DND-41 (cell line): Measurements from ENCODE around the gene FOS.

Experiments
- ATAC-seq: fragments of 200-7000 bp; cut with Tn5 transposase; 3 replicates; pipeline ENCODE4 v1.9.1; 2021; ENCODE audit warnings: low read depth; ENCODE audit not compliant: insufficient read depth
- DNase-seq: peaks from one replicate; pipeline ENCODE4 v3.0.0-alpha.2; 2020
- H2AFZ ChIP-seq: 2 replicates; pipeline ENCODE4 v1.6.0; 2012; ENCODE audit warnings: low read depth, low read length
- H3K27ac ChIP-seq: 2 replicates; pipeline ENCODE4 v1.5.1; 2012; ENCODE audit warnings: low read length, inconsistent platforms
- H3K27me3 ChIP-seq: fragments of 200-600 bp; sonication (generic); 2 replicates; pipeline ENCODE4 v1.6.0; 2012; ENCODE audit warnings: low read length, mild to moderate bottlenecking, inconsistent platforms; ENCODE audit not compliant: insufficient read depth, poor library complexity
- H3K36me3 ChIP-seq: 2 replicates; pipeline ENCODE4 v1.5.1; 2012; ENCODE audit warnings: low read length, inconsistent platforms; ENCODE audit not compliant: insufficient read depth
- H3K4me1 ChIP-seq: 2 replicates; pipeline ENCODE4 v1.5.1; 2012; ENCODE audit warnings: mild to moderate bottlenecking, low read length; ENCODE audit not compliant: insufficient read depth
- H3K4me2 ChIP-seq: 2 replicates; pipeline ENCODE4 v1.6.0; 2012; ENCODE audit warnings: mild to moderate bottlenecking, moderate library complexity, low read length, inconsistent platforms; ENCODE audit not compliant: insufficient read depth
- H3K4me3 ChIP-seq, 2 experiments: fragments of 200-600 bp in 1 of 2; shearing (Covaris generic) in 1 of 2; 2 replicates each; pipeline ENCODE4 v1.5.1; 2012 to 2016; ENCODE audit warnings: inconsistent platforms in 2 of 2, low read length in 2 of 2, mild to moderate bottlenecking in 2 of 2, low read depth in 1 of 2, moderate library complexity in 1 of 2
- H3K79me2 ChIP-seq: 2 replicates; pipeline ENCODE4 v1.6.0; 2012; ENCODE audit warnings: low read length, inconsistent platforms; ENCODE audit not compliant: insufficient read depth
- H3K9ac ChIP-seq: 2 replicates; pipeline ENCODE4 v1.6.0; 2012; ENCODE audit warnings: low read depth, mild to moderate bottlenecking, inconsistent platforms, low read length, moderate library complexity
- H3K9me3 ChIP-seq: 2 replicates; pipeline ENCODE4 v1.5.1; 2012; ENCODE audit warnings: low read length, moderate library complexity, mild to moderate bottlenecking, inconsistent platforms; ENCODE audit not compliant: insufficient read depth, severe bottlenecking
- H4K20me1 ChIP-seq: 2 replicates; pipeline ENCODE4 v1.6.0; 2012; ENCODE audit warnings: low read length; ENCODE audit not compliant: insufficient read depth
- EZH2 ChIP-seq: IDR thresholded peaks from 3 replicates; pipeline ENCODE4 v1.6.1; 2012; ENCODE audit warnings: borderline replicate concordance, low read depth, mild to moderate bottlenecking, moderate library complexity, low read length, inconsistent platforms; ENCODE audit not compliant: severe bottlenecking
- TF ChIP-seq, protein P1 (sequence below): IDR thresholded peaks from 2 replicates; pipeline ENCODE4 v1.5.1; 2012; ENCODE audit warnings: borderline replicate concordance, low read length, moderate library complexity, mild to moderate bottlenecking; ENCODE audit not compliant: poor library complexity, severe bottlenecking; ENCODE audit errors: extremely low read depth

FOS gene

GRCh38 chr14:75258079-75258802, 20.4 kb upstream of the FOS start:
- Histone ChIP-seq H3K27me3 (peaks cover 8% of the 10 kb centered on the region), H3K4me1 (peaks cover 25% of the 10 kb centered on the region), H3K9ac (peak overlapping the region; percentile 53), H3K27ac (peak overlapping the region; percentile 69), H4K20me1 (no peaks in the 10 kb centered on the region), H2AFZ (peak overlapping the region; percentile 60), H3K9me3 (no peaks in the 10 kb centered on the region), H3K4me3 (peak overlapping the region in 1 of 2 experiments; percentile 56; a peak in 2 of 4 replicates), H3K4me2 (peak overlapping the region; percentile 68), H3K36me3 (no peaks in the 10 kb centered on the region), H3K79me2 (no peaks in the 10 kb centered on the region)
- TF ChIP-seq EZH2 = no peak
- TF ChIP-seq, protein P1, sequence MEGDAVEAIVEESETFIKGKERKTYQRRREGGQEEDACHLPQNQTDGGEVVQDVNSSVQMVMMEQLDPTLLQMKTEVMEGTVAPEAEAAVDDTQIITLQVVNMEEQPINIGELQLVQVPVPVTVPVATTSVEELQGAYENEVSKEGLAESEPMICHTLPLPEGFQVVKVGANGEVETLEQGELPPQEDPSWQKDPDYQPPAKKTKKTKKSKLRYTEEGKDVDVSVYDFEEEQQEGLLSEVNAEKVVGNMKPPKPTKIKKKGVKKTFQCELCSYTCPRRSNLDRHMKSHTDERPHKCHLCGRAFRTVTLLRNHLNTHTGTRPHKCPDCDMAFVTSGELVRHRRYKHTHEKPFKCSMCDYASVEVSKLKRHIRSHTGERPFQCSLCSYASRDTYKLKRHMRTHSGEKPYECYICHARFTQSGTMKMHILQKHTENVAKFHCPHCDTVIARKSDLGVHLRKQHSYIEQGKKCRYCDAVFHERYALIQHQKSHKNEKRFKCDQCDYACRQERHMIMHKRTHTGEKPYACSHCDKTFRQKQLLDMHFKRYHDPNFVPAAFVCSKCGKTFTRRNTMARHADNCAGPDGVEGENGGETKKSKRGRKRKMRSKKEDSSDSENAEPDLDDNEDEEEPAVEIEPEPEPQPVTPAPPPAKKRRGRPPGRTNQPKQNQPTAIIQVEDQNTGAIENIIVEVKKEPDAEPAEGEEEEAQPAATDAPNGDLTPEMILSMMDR = no peak
- ATAC-seq (no peak), DNase-seq (no peak)

DNA sequence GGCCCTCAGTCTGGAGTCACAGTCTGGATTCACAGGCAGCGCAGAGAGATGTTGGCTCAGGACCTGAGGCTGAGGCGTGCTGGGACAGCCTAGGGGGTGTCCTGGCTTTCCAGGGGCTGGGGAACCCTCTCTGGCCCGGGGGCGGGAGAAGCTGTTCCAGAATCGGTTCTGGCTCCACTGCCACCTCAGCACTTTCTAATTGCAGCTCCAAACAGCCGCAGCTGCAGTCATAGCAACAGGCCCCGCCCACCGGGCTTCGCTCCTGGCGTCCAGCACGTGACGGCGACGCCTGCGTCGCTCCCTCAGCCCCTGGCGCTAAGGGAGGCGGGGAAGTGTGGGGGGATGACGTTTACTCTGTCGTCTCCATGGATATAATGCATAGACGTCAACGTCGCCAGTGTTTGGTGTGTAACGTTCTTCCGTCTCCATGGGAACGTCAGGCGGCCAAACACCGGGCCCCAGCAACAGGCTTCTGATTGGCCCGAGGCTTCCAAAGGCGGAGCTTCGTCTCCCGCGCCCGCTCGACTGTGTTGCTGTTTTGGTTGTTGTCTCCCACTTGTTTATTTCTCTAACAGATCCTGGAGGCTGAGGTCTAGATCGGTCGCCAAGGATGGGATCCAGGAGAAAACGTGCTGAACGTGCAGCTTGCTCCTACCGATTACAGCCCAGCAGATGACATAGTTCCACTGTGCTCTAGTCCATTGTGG, 19.7 kb upstream of the FOS start:
- Histone ChIP-seq H3K4me1 (peaks cover 25% of the 10 kb centered on the region), H3K27ac (peak overlapping the region; percentile 74), H3K9ac (peak overlapping the region; percentile 53)

DNA sequence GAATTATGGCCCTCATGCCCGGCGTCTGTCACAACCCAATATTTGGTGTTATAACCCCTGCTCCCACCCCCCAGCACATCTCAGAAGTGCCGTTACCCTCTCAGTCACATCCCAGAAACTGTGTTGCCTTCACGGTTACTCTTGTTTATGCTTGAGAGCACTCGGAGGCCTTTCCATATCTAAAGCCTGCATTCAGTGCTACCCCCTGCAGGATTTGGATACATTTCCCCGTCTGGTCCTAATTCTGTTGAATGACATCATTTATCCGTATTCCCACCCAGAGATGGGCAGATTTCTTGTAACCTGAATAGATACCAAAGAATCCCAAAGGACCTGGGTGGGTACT, 19.1 kb upstream of the FOS start:
- DNase-seq = no peak
- Histone ChIP-seq H3K4me1 (peaks cover 25% of the 10 kb centered on the region), H3K9ac (peak overlapping the region; percentile 48)

More for the DNA sequence above, 19.7 kb upstream of the FOS start:
- no peaks in the 10 kb centered on the region for H4K20me1 ChIP-seq
- peaks cover 9% of the 10 kb centered on the region for H3K27me3 ChIP-seq
- H3K4me2 ChIP-seq = peak overlapping the region; percentile 68
- H3K79me2 ChIP-seq = no peaks in the 10 kb centered on the region
- DNase-seq (peak; percentile 99), ATAC-seq (peak; percentile 97)
- TF ChIP-seq, protein P1 = no peak
- no peak for TF ChIP-seq EZH2
- H3K4me3 ChIP-seq = peak overlapping the region; percentile 2 to 56; a peak in 3 of 4 replicates
- H2AFZ ChIP-seq = peak overlapping the region; percentile 85
- H3K36me3 ChIP-seq = no peaks in the 10 kb centered on the region
- no peaks in the 10 kb centered on the region for H3K9me3 ChIP-seq

More for the DNA sequence above, 19.1 kb upstream of the FOS start:
- Histone ChIP-seq H2AFZ (peak overlapping the region; percentile 85), H3K36me3 (no peaks in the 10 kb centered on the region), H3K4me3 (peak overlapping the region; percentile 2 to 56; a peak in 3 of 4 replicates), H4K20me1 (no peaks in the 10 kb centered on the region), H3K79me2 (no peaks in the 10 kb centered on the region), H3K27ac (peak overlapping the region; percentile 74), H3K27me3 (peaks cover 8% of the 10 kb centered on the region), H3K4me2 (peak overlapping the region; percentile 68), H3K9me3 (no peaks in the 10 kb centered on the region)
- TF ChIP-seq EZH2 = no peak
- TF ChIP-seq, protein P1 = peak; percentile 9
- no peak for ATAC-seq
